ENCODE measurements around the gene L3MBTL1.

DNA sequence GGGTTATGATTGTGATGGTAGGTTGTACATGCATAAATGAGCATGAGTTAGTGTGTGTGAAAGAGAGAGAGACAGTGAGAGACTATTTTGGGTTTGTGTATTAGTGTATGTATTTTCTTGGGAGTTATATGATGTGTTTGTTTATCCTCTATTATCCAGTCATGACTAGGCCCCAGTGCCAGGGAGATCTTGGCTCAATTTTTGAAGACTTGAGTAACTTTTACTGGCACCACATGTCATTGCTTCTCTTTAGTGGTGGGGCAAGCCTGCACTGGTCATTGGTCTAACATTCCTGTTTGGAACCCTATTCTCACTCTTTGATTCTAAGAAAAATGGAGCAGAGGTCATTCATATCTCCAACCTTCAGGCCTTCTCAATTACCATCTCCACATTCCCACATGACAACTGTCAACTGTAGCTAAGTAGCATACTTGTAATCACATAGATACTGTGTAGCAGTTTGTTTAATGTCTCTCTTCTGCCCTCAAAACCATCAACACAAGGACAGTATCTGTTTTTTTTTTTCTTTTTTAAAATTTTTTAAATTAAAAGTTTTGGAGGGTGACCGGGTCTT is 8.8 kb downstream of the L3MBTL1 start:
- TF ChIP-seq, protein P1, sequence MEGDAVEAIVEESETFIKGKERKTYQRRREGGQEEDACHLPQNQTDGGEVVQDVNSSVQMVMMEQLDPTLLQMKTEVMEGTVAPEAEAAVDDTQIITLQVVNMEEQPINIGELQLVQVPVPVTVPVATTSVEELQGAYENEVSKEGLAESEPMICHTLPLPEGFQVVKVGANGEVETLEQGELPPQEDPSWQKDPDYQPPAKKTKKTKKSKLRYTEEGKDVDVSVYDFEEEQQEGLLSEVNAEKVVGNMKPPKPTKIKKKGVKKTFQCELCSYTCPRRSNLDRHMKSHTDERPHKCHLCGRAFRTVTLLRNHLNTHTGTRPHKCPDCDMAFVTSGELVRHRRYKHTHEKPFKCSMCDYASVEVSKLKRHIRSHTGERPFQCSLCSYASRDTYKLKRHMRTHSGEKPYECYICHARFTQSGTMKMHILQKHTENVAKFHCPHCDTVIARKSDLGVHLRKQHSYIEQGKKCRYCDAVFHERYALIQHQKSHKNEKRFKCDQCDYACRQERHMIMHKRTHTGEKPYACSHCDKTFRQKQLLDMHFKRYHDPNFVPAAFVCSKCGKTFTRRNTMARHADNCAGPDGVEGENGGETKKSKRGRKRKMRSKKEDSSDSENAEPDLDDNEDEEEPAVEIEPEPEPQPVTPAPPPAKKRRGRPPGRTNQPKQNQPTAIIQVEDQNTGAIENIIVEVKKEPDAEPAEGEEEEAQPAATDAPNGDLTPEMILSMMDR (conservative IDR thresholded peaks at IDR 0.05 in 1 of 2, IDR thresholded peaks at IDR 0.05 in 1 of 2; ENCODE audit: low read depth in 1 of 2, low read length in 2 of 2) = no peak
- TF ChIP-seq EZH2 (IDR thresholded peaks at IDR 0.05; ENCODE audit: low read length, missing control alignments) = no peak

All from fibroblast of lung (primary cell).